GM21528 (cell line): ENCODE measurements around the gene B3GALNT2.
A peak's percentile ranks its signal among the peaks of the same experiment; 100 is the strongest.
"Not testable (repeated sequence)": the region's sequence is repeated elsewhere in the genome, so short reads cannot be mapped to it uniquely, and the experiment has no call there.

ENCODE experiments used
- ATAC-seq: cut with Tn5 transposase; IDR thresholded peaks from one replicate; pipeline ENCODE4 v1.9.1; 2021; ENCODE audit warnings: mild to moderate bottlenecking, moderate library complexity; ENCODE audit not compliant: unreplicated experiment, low FRiP score

Gene B3GALNT2

DNA sequence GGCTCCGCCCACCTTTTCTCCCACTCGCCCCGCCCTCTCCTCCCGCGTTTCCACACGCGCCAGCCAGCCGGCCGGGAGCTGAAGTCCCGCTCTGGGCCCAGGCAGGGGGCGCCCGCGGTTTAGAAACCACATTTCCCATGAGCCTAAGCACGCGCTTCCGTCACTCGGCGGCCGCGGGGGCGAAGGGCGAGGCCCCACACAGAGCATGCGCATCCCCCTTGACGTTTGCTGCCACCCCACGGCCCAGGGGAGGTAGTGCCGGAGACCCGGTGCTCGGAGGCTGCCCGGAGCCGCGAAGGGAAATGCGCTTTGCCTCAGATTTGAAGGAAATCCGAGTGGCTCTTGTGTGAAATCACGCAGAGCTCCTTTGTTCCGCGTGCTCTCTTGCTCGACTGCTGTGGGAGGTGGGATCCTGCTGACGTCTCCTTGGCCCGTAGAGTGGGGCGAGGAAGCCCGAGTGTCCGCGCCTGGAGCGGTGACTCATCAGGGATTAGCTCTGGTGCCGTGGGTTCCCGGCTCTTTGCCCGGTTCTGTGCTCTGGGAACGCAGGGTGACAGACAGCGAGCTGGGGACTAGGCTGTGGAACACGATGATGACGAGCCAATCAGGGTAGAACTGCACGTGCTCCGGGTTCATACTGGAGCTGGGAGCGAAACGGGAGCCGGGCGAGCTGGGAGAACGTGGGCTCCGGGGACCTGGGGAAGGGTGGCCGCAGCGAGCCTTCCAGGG is 406 bp upstream of the B3GALNT2 start:
- ATAC-seq, result peak; percentile 86

DNA sequence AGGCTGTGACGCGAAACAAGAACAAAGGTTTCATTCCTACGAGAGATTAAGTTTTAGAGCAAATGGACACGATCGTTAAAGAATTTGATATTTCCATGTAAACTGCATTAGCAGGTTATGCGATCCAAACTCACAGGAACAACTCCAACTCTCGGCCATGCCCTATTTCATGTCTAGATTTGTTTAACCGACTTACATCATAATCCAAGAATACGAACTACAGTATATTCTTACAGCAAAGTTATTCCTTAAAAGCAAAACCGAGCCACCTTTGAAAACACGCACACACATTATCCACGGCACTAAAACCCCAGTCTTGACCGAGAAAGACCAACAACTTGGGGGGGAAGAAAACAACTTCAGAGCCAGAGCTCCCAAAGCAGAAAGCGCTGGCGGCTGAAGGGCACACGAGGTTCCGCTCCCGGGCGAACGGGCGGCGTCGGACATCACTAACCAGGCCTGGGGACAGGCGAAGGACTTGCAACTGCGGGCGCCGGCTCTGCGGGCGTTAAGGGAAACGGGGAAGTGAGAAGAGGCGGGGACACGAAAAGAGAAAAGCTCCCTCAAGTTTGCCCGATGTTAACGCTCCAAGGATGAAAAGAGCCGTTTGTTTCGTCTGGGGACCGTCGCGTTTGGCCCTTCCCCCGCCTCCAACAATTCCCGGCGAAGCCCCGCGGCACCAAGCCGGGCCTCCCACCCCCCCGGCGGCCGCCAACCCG is 690 bp downstream of the B3GALNT2 start:
- ATAC-seq, result peak; percentile 20

GRCh38 chr1:235502601-235503402 is 1.4 kb downstream of the B3GALNT2 start:
- ATAC-seq, result no peak

DNA sequence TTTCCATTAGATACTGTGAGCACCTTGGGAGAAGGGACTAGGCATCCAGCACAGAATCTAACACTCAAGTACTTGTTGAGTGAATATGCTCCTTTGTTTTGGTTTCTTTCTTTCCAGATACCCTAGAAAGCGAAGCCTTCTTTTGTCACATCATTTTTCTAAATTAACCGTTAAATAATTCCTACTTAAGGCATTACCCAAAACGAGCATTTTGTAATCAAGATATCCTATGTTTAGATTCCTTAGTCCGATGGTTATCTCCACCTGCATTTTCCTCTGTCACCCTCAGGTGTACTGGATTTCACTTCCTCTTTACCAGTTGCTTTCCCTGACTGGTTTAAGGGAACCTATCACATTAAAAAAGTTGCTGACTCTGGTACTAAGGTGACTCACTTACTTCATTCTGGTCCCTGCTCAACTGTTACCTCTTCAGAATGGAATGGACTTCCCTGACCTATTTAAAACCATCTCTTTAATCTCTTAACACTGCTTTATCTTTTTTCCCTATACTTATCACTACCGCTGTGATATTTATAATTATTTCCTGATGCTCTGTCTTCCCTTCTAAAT is 3.2 kb downstream of the B3GALNT2 start:
- ATAC-seq, result no peak

DNA sequence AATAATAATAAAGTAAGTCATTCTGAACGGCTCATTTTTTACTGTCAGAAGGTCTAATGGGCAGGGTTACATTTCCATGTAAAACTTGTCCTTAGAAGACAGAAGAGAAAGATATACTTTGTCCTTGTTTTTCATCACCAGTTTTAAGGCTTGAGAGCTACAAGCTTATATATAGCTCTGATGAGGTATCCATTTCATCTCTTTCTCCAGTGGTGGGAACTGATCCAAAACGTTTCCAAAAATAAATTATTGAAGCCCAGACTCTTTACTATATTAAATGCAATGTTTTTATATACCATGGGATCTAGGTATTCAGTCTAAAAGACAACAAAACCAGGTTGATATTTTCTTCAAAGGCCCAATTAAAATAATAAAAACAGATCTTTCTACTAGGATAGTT is 8.7 kb downstream of the B3GALNT2 start:
- no peak for ATAC-seq

DNA sequence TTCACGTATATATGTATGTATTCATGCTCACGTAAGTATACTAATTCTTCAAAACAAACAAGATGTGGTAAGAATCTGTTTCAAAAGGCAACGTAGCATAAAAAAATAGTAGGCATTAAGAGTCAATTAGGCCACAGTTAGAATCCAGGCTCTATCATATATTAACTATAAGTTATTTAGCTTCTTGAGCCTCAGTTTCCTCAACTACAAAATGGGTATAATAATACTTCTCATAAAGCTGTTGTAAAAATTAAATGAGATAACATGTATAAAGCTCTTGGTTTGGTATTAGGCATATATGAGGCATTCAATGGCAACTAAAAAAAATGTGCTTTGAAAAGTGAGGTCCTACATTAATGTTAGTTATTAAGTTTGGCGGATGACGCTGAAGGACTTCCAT is 9.2 kb downstream of the B3GALNT2 start:
- no peak for ATAC-seq

GRCh38 chr1:235494531-235494930 is 9.7 kb downstream of the B3GALNT2 start:
- no peak for ATAC-seq

- no peak for ATAC-seq
Observed at GRCh38 chr1:235491644-235492043, 12.6 kb downstream of the B3GALNT2 start.

DNA sequence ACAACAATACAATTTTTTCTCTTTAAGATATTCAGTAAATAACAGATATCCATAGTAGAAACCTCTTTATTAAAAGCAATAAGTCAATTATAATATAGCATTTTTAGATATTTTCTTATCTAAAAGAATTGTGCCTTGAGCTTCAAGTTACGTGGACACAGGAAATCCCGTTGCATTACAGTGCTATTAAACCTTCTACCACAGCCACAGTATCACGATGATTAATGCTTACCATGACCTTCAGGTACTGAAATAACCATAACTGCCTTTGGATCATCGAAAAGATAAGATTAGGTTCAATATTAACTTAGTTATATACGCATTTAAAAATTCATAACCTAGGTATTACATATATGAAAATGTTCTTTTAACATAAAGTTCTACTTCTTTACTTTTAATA is 17.9 kb downstream of the B3GALNT2 start:
- no peak for ATAC-seq

- ATAC-seq, result no peak
Observed at GRCh38 chr1:235485558-235485957, 18.7 kb downstream of the B3GALNT2 start.

GRCh38 chr1:235483090-235483489 is 21.2 kb downstream of the B3GALNT2 start:
- ATAC-seq, result no peak

- ATAC-seq, result no peak
Observed at GRCh38 chr1:235473806-235474205, 30.4 kb downstream of the B3GALNT2 start.

GRCh38 chr1:235470741-235471439 is 33.4 kb downstream of the B3GALNT2 start:
- ATAC-seq, result no peak

GRCh38 chr1:235469897-235470296 is 34.4 kb downstream of the B3GALNT2 start:
- not testable (repeated sequence) for ATAC-seq

DNA sequence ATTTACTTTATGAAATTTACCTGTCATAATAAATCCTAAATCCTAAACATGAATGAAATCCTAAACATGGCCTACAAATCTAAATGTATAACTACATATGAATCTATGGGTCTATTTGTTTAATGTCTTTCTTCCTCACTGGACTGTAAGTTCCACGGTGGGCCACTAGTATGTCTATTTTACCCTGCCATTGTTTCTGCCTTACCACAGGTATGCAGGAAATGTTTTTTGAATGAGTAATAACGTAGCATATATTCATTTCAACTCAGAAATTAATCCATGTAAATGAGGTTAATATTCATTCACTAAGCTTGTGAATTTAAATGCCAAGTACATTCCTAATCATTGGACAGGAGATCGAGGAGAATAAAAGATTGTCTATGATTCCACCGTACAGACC is 35.3 kb downstream of the B3GALNT2 start:
- ATAC-seq, result no peak

GRCh38 chr1:235468004-235468403 is 36.2 kb downstream of the B3GALNT2 start:
- no peak for ATAC-seq

DNA sequence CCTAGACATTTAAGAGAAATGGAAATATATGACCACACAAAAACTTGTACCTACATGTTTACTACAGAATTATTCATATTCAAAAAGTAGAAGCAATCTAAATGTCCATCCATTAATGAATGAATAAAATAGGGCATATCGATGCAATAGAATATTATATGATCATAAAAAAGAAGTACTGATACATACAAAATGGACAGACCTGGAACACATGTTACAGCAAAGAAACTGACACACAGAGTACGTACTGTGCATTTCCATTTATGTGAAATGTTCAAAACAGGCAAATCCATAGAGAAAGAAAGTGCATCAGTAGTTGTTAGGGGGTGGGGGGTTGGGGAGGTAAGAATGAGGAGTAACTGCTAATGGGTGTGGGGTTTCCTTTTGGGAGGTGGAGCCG is 39.2 kb downstream of the B3GALNT2 start:
- no peak for ATAC-seq

DNA sequence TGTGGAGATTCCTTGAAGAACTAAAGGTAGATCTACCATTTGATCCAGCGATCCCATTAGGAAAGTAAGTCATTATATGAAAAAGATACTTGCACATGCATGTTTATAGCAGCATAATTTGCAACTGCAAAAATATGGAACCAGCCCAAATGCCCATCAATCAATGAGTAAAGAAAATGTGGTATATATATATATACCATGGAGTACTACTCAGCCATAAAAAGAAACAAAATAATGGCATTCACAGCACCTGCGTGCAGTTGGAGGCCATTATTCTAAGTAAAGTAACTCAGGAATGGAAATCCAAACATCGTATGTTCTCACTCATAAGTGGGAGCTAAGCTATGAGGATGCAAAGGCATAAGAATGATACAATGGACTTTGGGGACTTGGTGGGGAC is 41.4 kb downstream of the B3GALNT2 start:
- not testable (repeated sequence) for ATAC-seq

DNA sequence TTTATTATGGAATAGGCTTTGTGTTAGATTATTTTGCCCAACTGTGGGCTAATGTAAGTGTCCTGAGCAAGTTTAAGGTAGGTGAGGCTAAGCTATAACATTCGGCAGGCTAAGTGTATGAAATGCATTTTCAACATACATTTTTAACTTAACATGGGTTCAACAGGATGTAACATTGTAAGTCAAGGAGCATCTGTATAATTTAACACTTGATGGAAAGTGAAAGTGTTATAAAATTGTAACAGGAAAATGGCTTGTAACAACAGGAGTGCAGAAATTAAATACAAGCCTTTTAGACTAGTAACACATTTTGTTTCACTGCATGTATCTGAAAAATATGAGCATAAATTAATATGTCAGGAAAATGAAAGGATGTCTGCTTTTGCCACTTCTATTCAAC is 42.3 kb downstream of the B3GALNT2 start:
- no peak for ATAC-seq

DNA sequence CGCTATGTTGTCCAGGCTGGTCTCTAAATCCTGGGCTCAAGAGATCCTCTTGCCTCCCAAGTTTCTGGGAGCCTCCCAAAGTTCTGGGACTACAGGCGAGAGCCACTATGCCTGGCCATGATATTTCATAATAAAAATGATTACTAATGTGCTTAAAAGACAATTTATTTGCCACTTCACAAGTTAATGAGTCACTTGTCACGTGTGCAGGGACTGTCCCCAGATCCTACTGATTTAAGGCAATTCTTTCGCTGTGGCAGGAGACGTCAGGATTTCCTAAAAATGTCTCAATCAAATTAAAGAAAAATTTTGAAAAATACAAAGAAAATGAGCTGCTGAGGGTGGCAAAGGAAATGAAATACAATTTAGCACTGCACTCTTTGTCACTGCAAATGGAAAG is 43.5 kb downstream of the B3GALNT2 start:
- ATAC-seq, result no peak
